Mucosa of descending colon (tissue), 3 donors: Measurements from ENCODE around the gene SYNGR3. TPM values are rescaled to one million over a fixed set of nuclear protein-coding genes. Genes with fewer than 3 reads are reported as not detected.

Experiments
- ATAC-seq: fragments of 200-7000 bp; cut with Tn5 transposase; one replicate; pipeline ENCODE4 v1.9.1; 2020; ENCODE audit warnings: mild to moderate bottlenecking, moderate library complexity
- DNase-seq, 3 donors: peaks; one replicate each; pipeline ENCODE4 v3.0.0-alpha.2; 2020
- H3K36me3 ChIP-seq: fragments of 200-600 bp; one replicate; pipeline ENCODE4 v1.8.0; 2021; ENCODE audit warnings: low read depth, mild to moderate bottlenecking
- H3K4me1 ChIP-seq: fragments of 200-600 bp; one replicate; pipeline ENCODE4 v1.8.0; 2021; ENCODE audit warnings: low read depth, mild to moderate bottlenecking
- H3K4me3 ChIP-seq: fragments of 200-600 bp; one replicate; pipeline ENCODE4 v1.8.0; 2021; ENCODE audit warnings: mild to moderate bottlenecking
- H3K9me3 ChIP-seq: fragments of 200-600 bp; one replicate; pipeline ENCODE4 v1.8.0; 2021; ENCODE audit warnings: mild to moderate bottlenecking
- intact Hi-C, 2 donors: fragments of 100-400 bp; cut with DNase I in 1 of 2; cut with micrococcal nuclease in 1 of 2; formaldehyde crosslinking; loops; one replicate each; pipeline versions ENCODE4 v1.11.0 to v1.11.1; 2022; cut with DNase I, micrococcal nuclease
- total RNA-seq, 3 donors: library from RNA; stranded (reverse); fragmentation: NEBNext Ultra II Directional in 2 of 3; extraction: Animal tissue kit (Norgen Biotek cat#: 25700) in 2 of 3; gene quantifications; one replicate each; pipeline versions ENCODE4 v1.2.1 to v1.2.4, GENCODE V29; 2021 to 2023
- TF ChIP-seq, protein P1 (sequence below): fragments of 200-600 bp; IDR thresholded peaks from one replicate; pipeline ENCODE4 v1.8.0; 2022; ENCODE audit warnings: antibody characterized with exemption, mild to moderate bottlenecking
- donor health status: DM: no; HTN: no; CAD: no; lungs with moderate emphysema.
- donor health status: DM: no; HTN: no; CAD: no.
- donor health status: DM: no; HTN: yes; CAD: no.

Gene SYNGR3
- total RNA-seq, 3 donors from 2014 or later, result 1.3 to 7.9 (median 1.5) TPM

DNA sequence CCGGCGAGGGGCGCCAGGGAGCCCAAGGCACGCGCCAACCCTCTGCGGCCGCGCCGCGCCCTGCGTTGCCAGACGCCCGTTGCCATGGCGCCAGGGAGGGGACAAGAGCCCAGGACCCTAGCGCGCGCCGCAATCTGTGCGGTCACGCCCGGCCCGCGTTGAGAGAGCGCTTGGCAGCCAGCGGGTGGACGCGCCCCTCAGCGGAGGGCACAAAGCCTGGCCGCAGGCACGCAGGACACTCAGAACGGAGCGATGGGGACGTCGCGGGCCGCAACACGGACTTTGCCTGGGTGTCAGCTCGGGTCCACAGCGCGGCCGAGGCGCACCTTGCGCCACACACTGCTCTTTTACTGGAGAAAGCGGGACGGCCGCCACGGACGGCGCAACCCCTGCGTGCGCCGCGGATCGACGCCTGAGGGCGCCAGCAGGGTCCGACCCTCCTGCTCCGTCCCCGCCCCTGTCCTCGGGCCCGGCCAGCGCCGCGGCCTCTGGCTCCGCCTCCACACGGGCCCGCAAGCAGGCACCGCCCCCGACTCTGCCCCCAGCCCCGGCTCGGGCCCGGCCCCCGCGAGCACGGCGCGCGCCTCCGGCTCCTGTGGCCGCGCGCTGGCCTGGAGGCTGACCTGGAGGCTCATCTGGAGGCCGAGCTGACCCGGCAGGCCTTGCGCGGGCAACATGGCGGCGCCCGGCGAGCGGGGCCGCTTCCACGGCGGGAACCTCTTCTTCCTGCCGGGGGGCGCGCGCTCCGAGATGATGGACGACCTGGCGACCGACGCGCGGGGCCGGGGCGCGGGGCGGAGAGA, 6.0 kb upstream of the SYNGR3 start, which contains the start of gene GFER:
TSS of gene GFER (plus strand) at position 650 of the 803 bp plus-strand sequence. CDS start at position 676, 26 bp downstream.
- intact Hi-C loops, result no loop called here
- H3K4me1 ChIP-seq, result peaks cover 55% of the 10 kb centered on the region
- H3K36me3 ChIP-seq, result no peaks in the 10 kb centered on the region
- ATAC-seq (peak; percentile 66), DNase-seq (peak; percentile 89 to 96 (median 93))
- H3K9me3 ChIP-seq, result no peaks in the 10 kb centered on the region
- TF ChIP-seq, protein P1, sequence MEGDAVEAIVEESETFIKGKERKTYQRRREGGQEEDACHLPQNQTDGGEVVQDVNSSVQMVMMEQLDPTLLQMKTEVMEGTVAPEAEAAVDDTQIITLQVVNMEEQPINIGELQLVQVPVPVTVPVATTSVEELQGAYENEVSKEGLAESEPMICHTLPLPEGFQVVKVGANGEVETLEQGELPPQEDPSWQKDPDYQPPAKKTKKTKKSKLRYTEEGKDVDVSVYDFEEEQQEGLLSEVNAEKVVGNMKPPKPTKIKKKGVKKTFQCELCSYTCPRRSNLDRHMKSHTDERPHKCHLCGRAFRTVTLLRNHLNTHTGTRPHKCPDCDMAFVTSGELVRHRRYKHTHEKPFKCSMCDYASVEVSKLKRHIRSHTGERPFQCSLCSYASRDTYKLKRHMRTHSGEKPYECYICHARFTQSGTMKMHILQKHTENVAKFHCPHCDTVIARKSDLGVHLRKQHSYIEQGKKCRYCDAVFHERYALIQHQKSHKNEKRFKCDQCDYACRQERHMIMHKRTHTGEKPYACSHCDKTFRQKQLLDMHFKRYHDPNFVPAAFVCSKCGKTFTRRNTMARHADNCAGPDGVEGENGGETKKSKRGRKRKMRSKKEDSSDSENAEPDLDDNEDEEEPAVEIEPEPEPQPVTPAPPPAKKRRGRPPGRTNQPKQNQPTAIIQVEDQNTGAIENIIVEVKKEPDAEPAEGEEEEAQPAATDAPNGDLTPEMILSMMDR, result no peak
- H3K4me3 ChIP-seq, result peak within 1 kb of the TSS; percentile 83

DNA sequence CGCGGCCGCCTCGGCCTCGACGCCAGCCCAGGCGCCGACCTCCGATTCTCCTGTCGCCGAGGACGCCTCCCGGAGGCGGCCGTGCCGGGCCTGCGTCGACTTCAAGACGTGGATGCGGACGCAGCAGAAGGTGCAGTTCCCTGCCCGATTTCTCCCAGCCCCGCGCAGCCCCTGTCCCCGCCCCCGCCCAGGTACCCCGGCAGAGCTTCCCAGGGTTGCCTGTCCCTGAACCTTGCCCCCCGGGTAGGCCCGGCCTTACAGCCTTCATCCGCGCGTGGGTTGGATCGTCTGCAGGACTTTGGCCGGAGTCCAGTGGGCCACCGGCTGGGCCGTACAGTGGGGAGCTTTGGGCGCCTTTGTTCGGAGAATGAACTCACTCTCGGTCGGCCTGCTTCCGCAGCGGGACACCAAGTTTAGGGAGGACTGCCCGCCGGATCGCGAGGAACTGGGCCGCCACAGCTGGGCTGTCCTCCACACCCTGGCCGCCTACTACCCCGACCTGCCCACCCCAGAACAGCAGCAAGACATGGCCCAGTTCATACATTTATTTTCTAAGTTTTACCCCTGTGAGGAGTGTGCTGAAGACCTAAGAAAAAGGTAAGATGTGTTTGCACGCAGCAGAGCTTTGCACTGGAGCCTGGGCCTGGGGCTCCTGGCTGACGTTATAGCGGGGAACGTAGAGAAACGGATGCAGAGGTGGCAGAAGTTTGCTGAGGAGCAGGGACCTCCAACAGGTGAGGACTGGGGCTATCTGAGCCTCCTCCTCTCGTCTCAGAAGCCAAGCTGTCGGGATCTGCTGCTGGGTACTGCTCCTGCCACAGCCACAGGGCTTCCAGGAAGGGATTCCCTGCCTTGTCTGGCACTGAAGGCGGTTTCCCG, 5.2 kb upstream of the SYNGR3 start:
- H3K36me3 ChIP-seq, result no peaks in the 10 kb centered on the region
- peak in 2 of 3 donors; percentile 65 to 77 for DNase-seq
- peaks cover 59% of the 10 kb centered on the region for H3K4me1 ChIP-seq
- intact Hi-C loops, result no loop called here
- H3K9me3 ChIP-seq, result no peaks in the 10 kb centered on the region
- peak overlapping the region; percentile 83 for H3K4me3 ChIP-seq
- peak; percentile 1 for ATAC-seq
- TF ChIP-seq, protein P1, result no peak

DNA sequence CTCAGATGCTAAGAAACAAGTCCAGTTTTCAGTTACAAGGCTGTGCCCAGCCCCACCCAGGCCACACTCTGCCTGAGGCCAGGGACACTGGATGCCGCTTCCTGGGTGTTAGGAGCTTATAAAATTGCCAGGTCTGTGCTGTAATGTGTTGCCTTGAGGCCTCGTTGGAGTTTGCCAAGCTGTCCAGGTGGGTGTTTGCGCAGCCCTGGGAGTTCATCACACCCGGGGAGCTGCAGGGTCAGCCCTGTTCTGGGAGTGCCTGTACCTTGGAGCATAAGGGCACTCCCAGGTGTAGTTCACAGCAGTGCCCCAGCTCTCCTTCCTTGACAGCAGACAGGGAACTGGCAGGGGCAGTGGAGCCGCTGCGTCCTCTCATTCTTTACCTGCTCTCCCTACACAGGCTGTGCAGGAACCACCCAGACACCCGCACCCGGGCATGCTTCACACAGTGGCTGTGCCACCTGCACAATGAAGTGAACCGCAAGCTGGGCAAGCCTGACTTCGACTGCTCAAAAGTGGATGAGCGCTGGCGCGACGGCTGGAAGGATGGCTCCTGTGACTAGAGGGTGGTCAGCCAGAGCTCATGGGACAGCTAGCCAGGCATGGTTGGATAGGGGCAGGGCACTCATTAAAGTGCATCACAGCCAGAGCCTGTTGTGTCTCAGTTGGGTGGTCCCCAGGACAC, 4.2 kb upstream of the SYNGR3 start:
- DNase-seq (peak; percentile 72 to 83 (median 78)), ATAC-seq (peak; percentile 40)
- Histone ChIP-seq H3K4me1 (peaks cover 58% of the 10 kb centered on the region), H3K36me3 (no peaks in the 10 kb centered on the region), H3K9me3 (no peaks in the 10 kb centered on the region), H3K4me3 (no peak overlapping the region)
- TF ChIP-seq, protein P1, result no peak
- intact Hi-C loops, result no loop called here

DNA sequence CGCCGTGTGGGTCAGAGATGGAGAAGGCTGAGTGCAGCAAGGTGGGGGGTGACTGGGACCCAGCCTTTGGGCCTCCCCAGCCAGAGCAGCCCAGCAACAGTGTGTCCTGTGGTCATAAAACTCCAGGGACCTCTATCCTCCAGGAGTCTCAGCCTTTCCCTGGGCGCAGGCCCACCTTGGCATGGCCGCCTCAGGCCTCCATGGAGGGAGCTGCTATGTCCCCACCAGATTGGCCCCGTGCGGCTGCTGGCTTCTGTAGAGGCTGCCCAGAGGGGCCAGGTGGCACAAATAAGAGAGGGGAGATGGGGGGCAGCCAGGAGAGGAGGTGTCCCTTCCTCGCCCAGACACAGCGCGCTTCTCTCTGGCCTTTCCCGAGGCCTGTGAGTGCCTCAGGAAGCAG, 2.6 kb upstream of the SYNGR3 start:
- Histone ChIP-seq H3K9me3 (no peaks in the 10 kb centered on the region), H3K36me3 (no peaks in the 10 kb centered on the region), H3K4me3 (no peak overlapping the region), H3K4me1 (peaks cover 58% of the 10 kb centered on the region)
- intact Hi-C loops, result no loop called here
- TF ChIP-seq, protein P1, result no peak
- no peak for DNase-seq
- no peak for ATAC-seq

DNA sequence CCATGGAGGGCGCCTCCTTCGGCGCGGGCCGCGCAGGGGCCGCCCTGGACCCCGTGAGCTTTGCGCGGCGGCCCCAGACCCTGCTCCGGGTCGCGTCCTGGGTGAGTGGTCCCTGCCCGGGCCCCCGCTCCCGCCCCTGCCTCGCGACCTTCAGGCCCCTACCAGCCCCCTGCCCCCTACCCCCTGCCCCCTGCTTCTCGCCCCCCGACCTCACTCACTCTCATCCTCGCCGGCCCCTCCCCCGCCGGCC, 256 bp downstream of the SYNGR3 start:
- H3K4me3 ChIP-seq, result no peak overlapping the region

More for the DNA sequence above, 256 bp downstream of the SYNGR3 start:
- intact Hi-C loops, result no loop called here
- DNase-seq (no peak), ATAC-seq (no peak)
- Histone ChIP-seq H3K4me1 (peaks cover 38% of the 10 kb centered on the region), H3K9me3 (no peaks in the 10 kb centered on the region), H3K36me3 (no peaks in the 10 kb centered on the region)
- TF ChIP-seq, protein P1, result no peak
